Uterus (tissue), 4 donors: ENCODE measurements around the gene IER2. TPM values are rescaled to one million over a fixed set of nuclear protein-coding genes. Genes with fewer than 3 reads are reported as not detected.
"Not testable (repeated sequence)": the region's sequence is repeated elsewhere in the genome, so short reads cannot be mapped to it uniquely, and the experiment has no call there.

Experiments used
- DNase-seq, 2 donors: peaks; one replicate each; pipeline ENCODE4 v3.0.0-alpha.2; 2019 to 2020
- H3K27ac ChIP-seq, 2 donors: fragments of 200-600 bp; sonication (generic); 1 replicate in 1 of 2; 2 replicates in 1 of 2; pipeline ENCODE4 v1.5.1; 2016 to 2018
- H3K27me3 ChIP-seq, 2 donors: fragments of 200-600 bp; sonication (generic); one replicate each; pipeline ENCODE4 v1.5.1; 2018 to 2019; ENCODE audit warnings: control low read depth in 1 of 2
- H3K36me3 ChIP-seq, 2 donors: fragments of 200-600 bp; sonication (generic); one replicate each; pipeline ENCODE4 v1.5.1; 2019; ENCODE audit warnings: control low read depth in 1 of 2
- H3K4me1 ChIP-seq, 2 donors: fragments of 200-600 bp; sonication (generic); one replicate each; pipeline ENCODE4 v1.5.1; 2018 to 2019; ENCODE audit warnings: control low read depth in 1 of 2
- H3K4me3 ChIP-seq, 2 donors: fragments of 200-600 bp; sonication (generic); 1 replicate in 1 of 2; 2 replicates in 1 of 2; pipeline ENCODE4 v1.5.1; 2018 to 2019; ENCODE audit warnings: mild to moderate bottlenecking in 1 of 2
- H3K9me3 ChIP-seq, 2 donors: fragments of 200-600 bp; sonication (generic); one replicate each; pipeline ENCODE4 v1.5.1; 2019; ENCODE audit warnings: control low read depth in 1 of 2
- CTCF ChIP-seq, 4 experiments: fragments of 200-600 bp in 2 of 4; fragments of 450-650 bp in 2 of 4; sonication (generic) in 2 of 4; IDR thresholded peaks; one replicate each; pipeline ENCODE4 v1.5.1; 2016 to 2019; ENCODE audit warnings: antibody characterized with exemption in 4 of 4, mild to moderate bottlenecking in 2 of 4, moderate library complexity in 1 of 4
- POLR2A ChIP-seq, 2 donors: fragments of 450-650 bp; IDR thresholded peaks; one replicate each; pipeline ENCODE4 v1.6.1; 2016; ENCODE audit warnings: antibody characterized with exemption in 2 of 2, mild to moderate bottlenecking in 1 of 2, moderate library complexity in 1 of 2
- intact Hi-C: fragments of 100-400 bp; cut with DNase I; formaldehyde crosslinking; loops from one replicate; pipeline ENCODE4 v1.15.1; 2023; ENCODE audit warnings: low total_unique reads
- total RNA-seq, 4 donors: library from RNA; depleted of rRNA in 3 of 4; stranded (reverse); fragments of >200 nt in 3 of 4; gene quantifications; one replicate each; pipeline versions ENCODE4 v1.1.0 to v1.2.4, GENCODE V29; 2014 to 2023
- donor health status: DM: yes; HTN: yes; CAD: no.

The IER2 gene
- total RNA-seq, 4 donors from 2014 or later, result 15.1 to 108 (median 66.7) TPM

GRCh38 chr19:13169769-13170168, 19.6 kb downstream of the IER2 start:
- intact Hi-C loops, result no loop called here
- Histone ChIP-seq H3K27me3 (no peaks in the 10 kb centered on the region), H3K27ac (no peak overlapping the region), H3K36me3 (no peaks in the 10 kb centered on the region), H3K4me3 (no peak overlapping the region), H3K9me3 (no peaks in the 10 kb centered on the region), H3K4me1 (peaks cover 0 to 5% of the 10 kb centered on the region in 2 donors)
- TF ChIP-seq POLR2A (IDR thresholded peaks at IDR 0.05) (no peak), CTCF (IDR thresholded peaks at IDR 0.05) (no peak)
- no peak for DNase-seq

GRCh38 chr19:13171146-13171545, 20.9 kb downstream of the IER2 start:
- intact Hi-C loops, result no loop called here
- H3K9me3 ChIP-seq, result no peaks in the 10 kb centered on the region
- no peaks in the 10 kb centered on the region for H3K27me3 ChIP-seq
- TF ChIP-seq POLR2A (IDR thresholded peaks at IDR 0.05) (no peak), CTCF (IDR thresholded peaks at IDR 0.05) (no peak)
- H3K4me3 ChIP-seq, result no peak overlapping the region
- H3K4me1 ChIP-seq, result peaks cover 0 to 5% of the 10 kb centered on the region in 2 donors
- H3K27ac ChIP-seq, result no peak overlapping the region
- H3K36me3 ChIP-seq, result no peaks in the 10 kb centered on the region
- no peak for DNase-seq

- Histone ChIP-seq H3K27ac (peak overlapping the region; percentile 27 to 52), H3K9me3 (no peaks in the 10 kb centered on the region), H3K27me3 (no peaks in the 10 kb centered on the region), H3K4me1 (no peaks in the 10 kb centered on the region), H3K36me3 (no peaks in the 10 kb centered on the region), H3K4me3 (no peak overlapping the region)
- TF ChIP-seq POLR2A (IDR thresholded peaks at IDR 0.05) (no peak), CTCF (IDR thresholded peaks at IDR 0.05) (no peak)
- DNase-seq, result peak; percentile 67 to 80
- intact Hi-C loops, result no loop called here
Measured at GRCh38 chr19:13172346-13173138, 22.3 kb downstream of the IER2 start.

GRCh38 chr19:13173139-13173737, 23.0 kb downstream of the IER2 start:
- no peaks in the 10 kb centered on the region for H3K36me3 ChIP-seq
- DNase-seq, result no peak
- intact Hi-C loops, result no loop called here
- no peaks in the 10 kb centered on the region for H3K9me3 ChIP-seq
- TF ChIP-seq POLR2A (IDR thresholded peaks at IDR 0.05), result no peak
- no peak for TF ChIP-seq CTCF (IDR thresholded peaks at IDR 0.05)
- H3K27me3 ChIP-seq, result no peaks in the 10 kb centered on the region
- H3K4me3 ChIP-seq, result no peak overlapping the region
- no peaks in the 10 kb centered on the region for H3K4me1 ChIP-seq
- peak overlapping the region; percentile 27 to 52 for H3K27ac ChIP-seq

- Histone ChIP-seq H3K27ac (no peak overlapping the region), H3K27me3 (no peaks in the 10 kb centered on the region), H3K36me3 (no peaks in the 10 kb centered on the region), H3K4me3 (no peak overlapping the region), H3K9me3 (no peaks in the 10 kb centered on the region), H3K4me1 (no peaks in the 10 kb centered on the region)
- intact Hi-C loops, result no loop called here
- TF ChIP-seq POLR2A (IDR thresholded peaks at IDR 0.05) (no peak), CTCF (IDR thresholded peaks at IDR 0.05) (no peak)
- no peak for DNase-seq
Measured at GRCh38 chr19:13176345-13176744, 26.1 kb downstream of the IER2 start.

GRCh38 chr19:13177584-13177983, 27.4 kb downstream of the IER2 start:
- H3K27ac ChIP-seq, DNase-seq, H3K36me3 ChIP-seq, H3K4me1 ChIP-seq, intact Hi-C loops, H3K27me3 ChIP-seq, H3K4me3 ChIP-seq, H3K9me3 ChIP-seq: not testable (repeated sequence)

- H3K4me3 ChIP-seq, H3K4me1 ChIP-seq, H3K27ac ChIP-seq, H3K27me3 ChIP-seq, H3K9me3 ChIP-seq, H3K36me3 ChIP-seq, intact Hi-C loops, DNase-seq: not testable (repeated sequence)
Measured at GRCh38 chr19:13178291-13178690, 28.1 kb downstream of the IER2 start.
